Ascending aorta (tissue), 2 donors: ENCODE data around the gene TRIM71. TPM values are rescaled to one million over a fixed set of nuclear protein-coding genes. Genes with fewer than 3 reads are reported as not detected.
"Not testable (repeated sequence)": the region's sequence is repeated elsewhere in the genome, so short reads cannot be mapped to it uniquely, and the experiment has no call there.

ENCODE experiments used
- DNase-seq, 2 donors: peaks; one replicate each; pipeline ENCODE4 v3.0.0-alpha.2; 2019; ENCODE audit warnings: low spot score in 2 of 2
- H3K27ac ChIP-seq, 2 donors: fragments of 200-600 bp; sonication (generic); one replicate each; pipeline ENCODE4 v1.5.1; 2016 to 2017; ENCODE audit warnings: mild to moderate bottlenecking in 1 of 2
- H3K27me3 ChIP-seq: fragments of 200-600 bp; sonication (generic); one replicate; pipeline ENCODE4 v1.5.1; 2017
- H3K36me3 ChIP-seq, 2 donors: fragments of 200-600 bp; sonication (generic); one replicate each; pipeline ENCODE4 v1.5.1; 2016
- H3K4me1 ChIP-seq, 2 donors: fragments of 200-600 bp; sonication (generic); one replicate each; pipeline ENCODE4 v1.5.1; 2016 to 2017; ENCODE audit warnings: mild to moderate bottlenecking in 1 of 2
- H3K4me3 ChIP-seq, 2 donors: fragments of 200-600 bp; sonication (generic); one replicate each; pipeline ENCODE4 v1.5.1; 2016 to 2017; ENCODE audit warnings: mild to moderate bottlenecking in 1 of 2
- H3K9me3 ChIP-seq, 2 donors: fragments of 200-600 bp; sonication (generic); one replicate each; pipeline ENCODE4 v1.5.1; 2016
- intact Hi-C: fragments of 100-400 bp; cut with DNase I; formaldehyde crosslinking; loops from one replicate; pipeline ENCODE4 v1.15.1; 2023
- total RNA-seq: library from RNA; depleted of rRNA; stranded (reverse); fragments of >200 nt; gene quantifications from one replicate; pipeline ENCODE4 v1.1.0, GENCODE V29; 2016
- TF ChIP-seq, protein P1 (sequence below), 3 experiments: fragments of 200-600 bp in 2 of 3; fragments of 450-650 bp in 1 of 3; sonication (generic) in 2 of 3; IDR thresholded peaks; one replicate each; pipeline ENCODE4 v1.5.1; 2016 to 2019; ENCODE audit warnings: antibody characterized with exemption in 3 of 3, mild to moderate bottlenecking in 1 of 3, moderate library complexity in 1 of 3

The TRIM71 gene
- total RNA-seq, 1 donor from 2014 or later = not detected

- intact Hi-C loops = no loop called here
- TF ChIP-seq, protein P1, sequence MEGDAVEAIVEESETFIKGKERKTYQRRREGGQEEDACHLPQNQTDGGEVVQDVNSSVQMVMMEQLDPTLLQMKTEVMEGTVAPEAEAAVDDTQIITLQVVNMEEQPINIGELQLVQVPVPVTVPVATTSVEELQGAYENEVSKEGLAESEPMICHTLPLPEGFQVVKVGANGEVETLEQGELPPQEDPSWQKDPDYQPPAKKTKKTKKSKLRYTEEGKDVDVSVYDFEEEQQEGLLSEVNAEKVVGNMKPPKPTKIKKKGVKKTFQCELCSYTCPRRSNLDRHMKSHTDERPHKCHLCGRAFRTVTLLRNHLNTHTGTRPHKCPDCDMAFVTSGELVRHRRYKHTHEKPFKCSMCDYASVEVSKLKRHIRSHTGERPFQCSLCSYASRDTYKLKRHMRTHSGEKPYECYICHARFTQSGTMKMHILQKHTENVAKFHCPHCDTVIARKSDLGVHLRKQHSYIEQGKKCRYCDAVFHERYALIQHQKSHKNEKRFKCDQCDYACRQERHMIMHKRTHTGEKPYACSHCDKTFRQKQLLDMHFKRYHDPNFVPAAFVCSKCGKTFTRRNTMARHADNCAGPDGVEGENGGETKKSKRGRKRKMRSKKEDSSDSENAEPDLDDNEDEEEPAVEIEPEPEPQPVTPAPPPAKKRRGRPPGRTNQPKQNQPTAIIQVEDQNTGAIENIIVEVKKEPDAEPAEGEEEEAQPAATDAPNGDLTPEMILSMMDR (IDR thresholded peaks at IDR 0.05) = no peak
- Histone ChIP-seq H3K27ac (no peak overlapping the region), H3K4me3 (no peak overlapping the region), H3K4me1 (no peaks in the 10 kb centered on the region), H3K27me3 (no peaks in the 10 kb centered on the region), H3K9me3 (no peaks in the 10 kb centered on the region), H3K36me3 (no peaks in the 10 kb centered on the region)
- no peak for DNase-seq
Observed at GRCh38 chr3:32842531-32842931, 24.7 kb downstream of the TRIM71 start.

DNA sequence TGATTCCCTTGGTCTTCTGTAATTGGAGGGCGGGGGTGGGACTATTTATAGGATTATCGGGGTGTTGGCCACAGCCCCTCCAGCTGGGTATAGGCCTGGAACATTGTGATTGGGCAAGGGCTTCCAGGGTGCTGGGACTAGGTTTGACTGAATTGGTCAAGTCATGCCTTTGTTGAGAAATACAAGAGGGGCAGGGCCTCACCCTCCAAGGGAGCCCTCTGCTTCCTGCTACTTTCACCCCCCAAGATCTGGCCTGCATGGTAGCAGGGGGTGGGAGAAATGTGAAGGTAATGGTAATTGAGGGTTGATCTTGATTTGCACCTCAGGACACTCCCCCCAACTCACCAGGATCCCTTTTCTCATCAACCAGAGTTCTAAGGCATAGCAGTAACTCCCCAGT lies 25.2 kb downstream of the TRIM71 start:
- Histone ChIP-seq H3K27me3 (no peaks in the 10 kb centered on the region), H3K4me3 (no peak overlapping the region), H3K36me3 (no peaks in the 10 kb centered on the region), H3K27ac (no peak overlapping the region), H3K4me1 (no peaks in the 10 kb centered on the region), H3K9me3 (no peaks in the 10 kb centered on the region)
- DNase-seq = no peak
- TF ChIP-seq, protein P1 (IDR thresholded peaks at IDR 0.05) = no peak
- intact Hi-C loops = no loop called here

DNA sequence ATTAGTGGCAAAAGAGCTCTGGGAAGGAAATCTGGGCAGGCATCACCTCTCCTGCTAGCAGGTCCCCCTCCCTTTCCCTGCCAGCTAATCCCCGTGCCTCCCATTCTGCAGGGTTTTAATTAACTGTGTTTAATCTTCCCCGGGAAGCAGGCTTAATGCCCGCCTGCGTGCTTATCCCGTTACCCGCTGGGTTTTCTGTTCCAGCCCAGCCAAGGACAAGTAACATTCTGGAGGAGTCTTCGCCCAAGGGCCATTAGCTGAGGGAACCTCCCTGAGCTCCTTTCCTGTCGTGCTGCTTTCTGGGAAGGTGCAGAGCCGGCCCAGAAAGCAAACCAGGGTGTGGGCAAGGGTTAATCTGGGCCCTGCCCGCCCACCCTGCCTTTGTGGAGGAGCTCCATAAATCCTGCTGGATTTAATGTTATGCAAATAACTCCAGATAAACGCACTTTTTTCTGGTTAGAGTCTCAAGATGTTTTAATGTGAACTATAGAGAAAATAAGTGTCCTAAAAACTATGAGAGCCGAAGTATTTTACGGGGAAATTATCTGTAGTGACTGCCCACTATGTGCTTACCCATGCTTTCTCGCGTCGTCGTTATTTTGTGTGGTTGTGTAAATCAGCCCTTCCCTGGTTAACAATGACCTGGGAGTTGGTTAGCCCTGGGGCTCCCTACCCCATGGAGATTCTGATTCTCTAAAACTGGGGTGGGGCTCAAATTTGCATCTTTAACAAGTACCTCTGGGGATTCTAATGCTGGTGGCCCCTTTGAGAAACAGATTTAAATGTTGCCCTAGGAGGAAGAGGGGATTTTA lies 25.9 kb downstream of the TRIM71 start:
- Histone ChIP-seq H3K36me3 (no peaks in the 10 kb centered on the region), H3K27me3 (no peaks in the 10 kb centered on the region), H3K9me3 (no peaks in the 10 kb centered on the region), H3K4me3 (no peak overlapping the region), H3K27ac (no peak overlapping the region), H3K4me1 (no peaks in the 10 kb centered on the region)
- TF ChIP-seq, protein P1 (IDR thresholded peaks at IDR 0.05) = no peak
- intact Hi-C loops = no loop called here
- DNase-seq = no peak

GRCh38 chr3:32844322-32844654 lies 26.5 kb downstream of the TRIM71 start:
- no peaks in the 10 kb centered on the region for H3K27me3 ChIP-seq
- TF ChIP-seq, protein P1 (IDR thresholded peaks at IDR 0.05) = no peak
- no peaks in the 10 kb centered on the region for H3K36me3 ChIP-seq
- no peaks in the 10 kb centered on the region for H3K4me1 ChIP-seq
- H3K4me3 ChIP-seq = no peak overlapping the region
- H3K9me3 ChIP-seq = no peaks in the 10 kb centered on the region
- no peak for DNase-seq
- intact Hi-C loops = no loop called here
- H3K27ac ChIP-seq = no peak overlapping the region

- intact Hi-C loops = no loop called here
- Histone ChIP-seq H3K4me3 (no peak overlapping the region), H3K9me3 (no peaks in the 10 kb centered on the region), H3K4me1 (no peaks in the 10 kb centered on the region), H3K27ac (no peak overlapping the region), H3K27me3 (no peaks in the 10 kb centered on the region), H3K36me3 (no peaks in the 10 kb centered on the region)
- TF ChIP-seq, protein P1 (IDR thresholded peaks at IDR 0.05) = no peak
- no peak for DNase-seq
Observed at GRCh38 chr3:32844914-32845313, 27.1 kb downstream of the TRIM71 start.

- H3K4me3 ChIP-seq, DNase-seq, H3K36me3 ChIP-seq, intact Hi-C loops, H3K27ac ChIP-seq, H3K27me3 ChIP-seq, H3K9me3 ChIP-seq, H3K4me1 ChIP-seq: not testable (repeated sequence)
Observed at GRCh38 chr3:32845546-32845945, 27.7 kb downstream of the TRIM71 start.

- H3K27ac ChIP-seq, intact Hi-C loops, H3K4me1 ChIP-seq, DNase-seq, H3K36me3 ChIP-seq, H3K9me3 ChIP-seq, H3K4me3 ChIP-seq, H3K27me3 ChIP-seq: not testable (repeated sequence)
Observed at GRCh38 chr3:32847045-32847444, 29.2 kb downstream of the TRIM71 start.
